Measurements from ENCODE around the gene EED.

- TF ChIP-seq CTCF (IDR thresholded peaks at IDR 0.05) (no peak), POLR2AphosphoS5 (IDR thresholded peaks at IDR 0.05; ENCODE audit: insufficient read depth in 1 of 2, low read depth in 1 of 2) (no peak), POLR2A (IDR thresholded peaks at IDR 0.05) (no peak)
These were observed 29.8 kb upstream of the EED start for GRCh38 chr11:86214710-86215109.

Data from vagina (tissue), 2 donors.